OCI-LY3 (cell line): ENCODE results near the gene CRB1.

ENCODE experiments used
- H2AFZ ChIP-seq: fragments of 200-600, 300-600 bp; shearing (Covaris generic); 2 replicates; pipeline ENCODE4 v1.6.0; 2014; ENCODE audit warnings: antibody characterized with exemption, low read depth, low read length
- H3K27ac ChIP-seq: fragments of 200-600, 300-600 bp; sonication (generic); 2 replicates; pipeline ENCODE4 v1.5.1; 2014; ENCODE audit warnings: mild to moderate bottlenecking, low read length, moderate library complexity, mixed read lengths
- H3K27me3 ChIP-seq: fragments of 200-600, 300-600 bp; sonication (generic); 2 replicates; pipeline ENCODE4 v1.6.1; 2014; ENCODE audit warnings: low read depth, low read length, mixed read lengths
- H3K36me3 ChIP-seq: fragments of 200-600, 300-600 bp; sonication (generic); replicated peaks from 2 replicates; pipeline ENCODE3; 2014; ENCODE audit warnings: low read depth, low read length, mixed read lengths
- H3K4me1 ChIP-seq: fragments of 300-600, 200-600 bp; sonication (generic); 2 replicates; pipeline ENCODE4 v1.6.1; 2014; ENCODE audit warnings: low read length, mixed read lengths
- H3K4me2 ChIP-seq: fragments of 200-600, 300-600 bp; sonication (generic); 2 replicates; pipeline ENCODE4 v1.6.1; 2014; ENCODE audit warnings: low read length, mixed read lengths
- H3K4me3 ChIP-seq: fragments of 300-600, 200-600 bp; sonication (generic); 2 replicates; pipeline ENCODE4 v1.5.1; 2014; ENCODE audit warnings: antibody characterized with exemption, mild to moderate bottlenecking, low read length, moderate library complexity
- H3K79me2 ChIP-seq: fragments of 300-600, 200-600 bp; shearing (Covaris generic); 2 replicates; pipeline ENCODE4 v1.6.1; 2014; ENCODE audit warnings: mild to moderate bottlenecking, low read length, mixed read lengths
- H3K9ac ChIP-seq: fragments of 300-600, 200-600 bp; shearing (Covaris generic); 2 replicates; pipeline ENCODE4 v1.6.0; 2014; ENCODE audit warnings: mild to moderate bottlenecking, low read length, moderate library complexity
- H3K9me3 ChIP-seq: fragments of 200-600, 300-600 bp; shearing (Covaris generic); 2 replicates; pipeline ENCODE4 v1.6.1; 2014; ENCODE audit warnings: low read length, mixed read lengths; ENCODE audit not compliant: insufficient read depth
- H4K20me1 ChIP-seq: fragments of 200-600, 300-600 bp; sonication (generic); 2 replicates; pipeline ENCODE4 v1.6.1; 2016; ENCODE audit warnings: low read length, mixed read lengths; ENCODE audit not compliant: insufficient read depth
- EZH2phosphoT487 ChIP-seq: fragments of 200-600 bp; shearing (Covaris generic); IDR thresholded peaks from 2 replicates; pipeline ENCODE4 v1.6.1; 2018; ENCODE audit warnings: antibody characterized with exemption, mixed run types, low read depth
- TF ChIP-seq, protein P1 (sequence below): fragments of 200-600, 300-600 bp; sonication (generic); IDR thresholded peaks from 2 replicates; pipeline ENCODE4 v1.5.1; 2014; ENCODE audit warnings: antibody characterized with exemption, low read length, low read depth

CRB1 gene

DNA sequence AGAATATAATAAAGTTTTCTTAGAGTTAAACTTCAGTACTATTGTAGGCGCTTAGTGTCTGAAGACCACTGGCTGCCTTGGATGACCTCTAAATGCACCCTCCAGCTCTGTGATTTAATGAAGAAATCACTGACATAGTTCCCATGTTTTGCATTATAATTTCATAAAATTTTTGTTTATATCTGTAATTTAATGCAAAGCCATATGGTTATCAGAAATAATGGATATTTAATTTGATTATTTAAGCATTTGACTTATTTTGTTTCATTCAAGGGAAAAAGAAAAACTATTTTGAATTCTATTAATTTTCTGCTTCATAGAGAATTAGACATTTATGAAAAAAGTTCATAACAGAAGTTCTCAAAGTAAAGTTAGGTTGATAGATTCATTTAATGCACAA, 18.6 kb downstream of the CRB1 start:
- Histone ChIP-seq H3K36me3 (no peaks in the 10 kb centered on the region), H4K20me1 (no peaks in the 10 kb centered on the region), H3K79me2 (no peaks in the 10 kb centered on the region), H3K4me3 (no peak overlapping the region), H3K4me2 (no peak overlapping the region), H3K4me1 (peaks cover 10% of the 10 kb centered on the region), H3K9me3 (no peaks in the 10 kb centered on the region), H2AFZ (no peak overlapping the region), H3K27me3 (no peaks in the 10 kb centered on the region), H3K9ac (no peak overlapping the region), H3K27ac (no peak overlapping the region)
- TF ChIP-seq, protein P1, sequence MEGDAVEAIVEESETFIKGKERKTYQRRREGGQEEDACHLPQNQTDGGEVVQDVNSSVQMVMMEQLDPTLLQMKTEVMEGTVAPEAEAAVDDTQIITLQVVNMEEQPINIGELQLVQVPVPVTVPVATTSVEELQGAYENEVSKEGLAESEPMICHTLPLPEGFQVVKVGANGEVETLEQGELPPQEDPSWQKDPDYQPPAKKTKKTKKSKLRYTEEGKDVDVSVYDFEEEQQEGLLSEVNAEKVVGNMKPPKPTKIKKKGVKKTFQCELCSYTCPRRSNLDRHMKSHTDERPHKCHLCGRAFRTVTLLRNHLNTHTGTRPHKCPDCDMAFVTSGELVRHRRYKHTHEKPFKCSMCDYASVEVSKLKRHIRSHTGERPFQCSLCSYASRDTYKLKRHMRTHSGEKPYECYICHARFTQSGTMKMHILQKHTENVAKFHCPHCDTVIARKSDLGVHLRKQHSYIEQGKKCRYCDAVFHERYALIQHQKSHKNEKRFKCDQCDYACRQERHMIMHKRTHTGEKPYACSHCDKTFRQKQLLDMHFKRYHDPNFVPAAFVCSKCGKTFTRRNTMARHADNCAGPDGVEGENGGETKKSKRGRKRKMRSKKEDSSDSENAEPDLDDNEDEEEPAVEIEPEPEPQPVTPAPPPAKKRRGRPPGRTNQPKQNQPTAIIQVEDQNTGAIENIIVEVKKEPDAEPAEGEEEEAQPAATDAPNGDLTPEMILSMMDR, result no peak
- TF ChIP-seq EZH2phosphoT487, result no peak

DNA sequence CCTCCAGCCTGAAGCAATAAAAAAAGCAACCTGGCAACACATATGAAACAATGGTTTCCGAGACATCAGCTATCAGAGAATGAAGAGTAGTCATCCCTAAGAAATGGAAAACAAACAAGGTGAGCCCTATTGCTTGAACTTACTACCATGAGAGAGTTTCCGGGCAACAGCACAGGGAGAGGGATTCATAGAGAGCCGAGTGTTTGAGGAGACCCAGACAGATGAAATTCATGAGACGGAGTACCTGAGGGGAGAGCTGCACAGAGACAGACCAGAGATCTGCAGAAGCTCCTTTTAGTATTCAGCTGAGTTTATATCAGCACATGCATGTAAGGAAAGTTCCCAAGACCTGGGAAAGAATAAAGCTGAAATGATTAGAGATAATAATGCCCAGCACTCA, 19.8 kb downstream of the CRB1 start:
- Histone ChIP-seq H3K4me1 (peaks cover 10% of the 10 kb centered on the region), H3K79me2 (no peaks in the 10 kb centered on the region), H3K36me3 (no peaks in the 10 kb centered on the region), H3K9ac (no peak overlapping the region), H3K27ac (no peak overlapping the region), H4K20me1 (no peaks in the 10 kb centered on the region), H3K27me3 (no peaks in the 10 kb centered on the region), H3K4me2 (no peak overlapping the region), H3K4me3 (no peak overlapping the region), H2AFZ (no peak overlapping the region), H3K9me3 (no peaks in the 10 kb centered on the region)
- TF ChIP-seq, protein P1, result no peak
- no peak for TF ChIP-seq EZH2phosphoT487

DNA sequence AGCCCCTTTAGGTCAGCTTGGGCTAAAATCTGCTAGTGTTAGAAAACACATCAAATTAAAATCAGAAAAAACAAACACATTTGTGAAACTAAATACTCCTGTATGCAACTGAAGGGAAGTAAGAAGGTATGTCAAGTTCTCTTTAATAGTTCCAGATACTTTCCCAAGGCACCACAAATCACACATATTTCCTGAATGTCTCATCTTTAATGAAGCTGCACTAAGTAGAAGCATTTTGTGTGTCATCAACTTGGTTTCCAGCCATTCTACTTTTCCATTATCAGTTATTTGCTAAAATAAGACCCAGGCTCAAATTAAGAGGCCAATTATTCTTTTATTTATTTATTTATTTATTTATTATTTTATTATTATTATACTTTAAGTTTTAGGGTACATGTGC, 34.7 kb downstream of the CRB1 start:
- Histone ChIP-seq H3K4me1 (no peaks in the 10 kb centered on the region; the same call in 1 of the 2 replicates), H3K9me3 (no peaks in the 10 kb centered on the region), H3K9ac (no peak overlapping the region), H3K36me3 (no peaks in the 10 kb centered on the region), H3K27me3 (no peaks in the 10 kb centered on the region), H4K20me1 (no peaks in the 10 kb centered on the region), H3K79me2 (no peaks in the 10 kb centered on the region), H3K4me2 (no peak overlapping the region), H2AFZ (no peak overlapping the region), H3K27ac (no peak overlapping the region), H3K4me3 (no peak overlapping the region)
- no peak for TF ChIP-seq EZH2phosphoT487
- TF ChIP-seq, protein P1, result no peak

DNA sequence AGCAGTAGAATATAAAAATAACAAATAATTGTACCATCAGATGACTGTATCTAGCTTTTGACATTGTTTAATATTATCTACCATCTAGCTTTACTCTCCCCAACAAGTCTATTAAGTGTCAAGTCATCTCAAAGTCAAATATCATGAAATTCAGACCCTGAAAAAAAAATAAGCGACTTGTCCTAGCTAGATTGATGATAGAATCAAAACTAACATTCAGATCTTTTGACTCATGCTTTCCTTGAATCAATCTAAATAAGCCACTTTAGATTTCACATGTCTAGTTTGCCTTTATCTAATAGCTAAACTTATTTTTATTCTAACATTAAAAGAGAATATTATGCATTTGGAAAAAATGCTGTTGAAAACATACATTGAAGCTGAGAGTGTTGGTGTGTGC, 35.4 kb downstream of the CRB1 start:
- Histone ChIP-seq H4K20me1 (no peaks in the 10 kb centered on the region), H3K36me3 (no peaks in the 10 kb centered on the region), H3K79me2 (no peaks in the 10 kb centered on the region), H3K27ac (no peak overlapping the region), H2AFZ (no peak overlapping the region), H3K9ac (no peak overlapping the region), H3K4me1 (no peaks in the 10 kb centered on the region; the same call in 1 of the 2 replicates), H3K4me2 (no peak overlapping the region), H3K9me3 (no peaks in the 10 kb centered on the region), H3K4me3 (no peak overlapping the region), H3K27me3 (no peaks in the 10 kb centered on the region)
- no peak for TF ChIP-seq EZH2phosphoT487
- TF ChIP-seq, protein P1, result no peak
